ENCODE data around the gene VDAC1.
A peak's percentile ranks its signal among the peaks of the same experiment; 100 is the strongest.
"Not testable (repeated sequence)": the region's sequence is repeated elsewhere in the genome, so short reads cannot be mapped to it uniquely, and the experiment has no call there.

VDAC1 gene

GRCh38 chr5:133942614-133943474 lies 61.9 kb downstream of the VDAC1 start:
- no peak for DNase-seq

GRCh38 chr5:133941456-133942196 lies 63.1 kb downstream of the VDAC1 start:
- DNase-seq = no peak

- no peak for DNase-seq
Measured at GRCh38 chr5:133939668-133940067, 65.1 kb downstream of the VDAC1 start.

DNA sequence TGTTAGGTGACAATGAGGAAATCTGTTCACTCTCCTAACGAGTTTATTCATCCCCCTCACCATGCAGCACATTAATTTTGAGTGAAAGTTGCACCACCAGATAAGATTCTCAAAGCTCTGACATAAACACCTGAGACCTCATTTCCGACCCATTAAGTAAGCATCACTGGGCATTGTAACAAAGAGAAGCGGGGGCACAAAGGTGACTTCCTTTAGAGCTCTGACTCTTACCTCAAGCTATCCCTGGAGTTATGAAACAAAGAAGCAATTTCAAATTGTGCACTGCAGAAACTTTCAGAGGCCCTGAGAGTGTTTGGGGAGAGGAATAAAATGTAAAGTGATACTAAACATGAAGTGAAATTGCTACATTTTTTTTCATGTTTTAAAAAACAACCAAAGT lies 65.8 kb downstream of the VDAC1 start:
- DNase-seq = no peak

DNA sequence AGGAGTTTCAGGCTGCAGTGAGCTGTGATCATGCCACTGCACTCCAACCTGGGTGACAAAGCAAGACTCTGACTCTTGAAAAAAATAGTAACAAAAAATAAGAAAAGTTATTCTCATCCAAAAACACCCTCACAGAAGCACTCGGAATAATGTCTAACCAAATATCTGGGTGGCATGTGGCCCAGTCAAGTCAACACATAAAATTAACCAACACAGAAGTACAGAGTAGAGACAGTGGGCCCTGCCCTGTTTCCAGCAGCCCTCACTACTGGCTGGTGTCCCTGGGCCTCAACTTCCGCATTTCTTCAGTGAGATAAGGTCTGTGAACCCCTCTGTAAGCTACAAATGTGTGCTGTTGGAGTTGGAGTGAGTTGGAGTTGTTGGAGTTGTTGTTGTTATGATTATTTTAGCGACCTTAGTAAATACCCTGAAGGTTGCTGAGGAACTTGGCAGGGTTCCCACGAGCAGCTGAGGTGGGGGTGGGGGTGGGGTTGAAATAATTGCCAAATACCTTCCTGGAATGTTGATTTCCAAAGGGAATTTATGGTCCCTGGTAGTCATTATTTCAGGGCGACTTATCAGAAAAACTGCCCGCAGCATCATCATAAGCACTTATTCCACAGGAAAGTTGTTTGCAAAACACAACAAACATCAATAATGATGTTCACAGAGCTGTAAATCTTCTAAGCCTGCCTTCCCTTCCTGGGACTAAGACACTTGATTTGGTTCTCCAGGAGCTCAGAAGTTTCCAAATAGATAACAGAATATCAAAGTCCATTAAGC lies 66.5 kb downstream of the VDAC1 start:
- no peak for DNase-seq

- DNase-seq = not testable (repeated sequence)
Measured at GRCh38 chr5:133937628-133938027, 67.1 kb downstream of the VDAC1 start.

DNA sequence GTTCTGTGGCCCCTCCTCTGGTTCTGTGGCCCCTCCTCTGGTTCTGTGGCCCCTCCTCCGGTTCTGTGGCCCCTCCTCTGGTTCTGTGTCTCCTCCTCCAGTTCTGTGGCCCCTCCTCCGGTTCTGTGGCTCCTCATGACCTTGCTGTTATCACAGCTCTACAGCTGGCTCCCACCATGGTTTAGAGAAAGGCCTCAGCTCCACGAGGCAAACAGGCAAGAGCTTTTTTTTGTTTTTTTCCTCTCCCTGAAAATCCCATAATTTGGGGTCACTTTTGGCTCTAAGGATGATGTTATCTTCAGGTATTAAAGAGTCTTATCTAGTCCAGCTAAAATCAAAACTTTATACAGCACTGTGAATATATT lies 68.1 kb downstream of the VDAC1 start:
- no peak for DNase-seq

DNA sequence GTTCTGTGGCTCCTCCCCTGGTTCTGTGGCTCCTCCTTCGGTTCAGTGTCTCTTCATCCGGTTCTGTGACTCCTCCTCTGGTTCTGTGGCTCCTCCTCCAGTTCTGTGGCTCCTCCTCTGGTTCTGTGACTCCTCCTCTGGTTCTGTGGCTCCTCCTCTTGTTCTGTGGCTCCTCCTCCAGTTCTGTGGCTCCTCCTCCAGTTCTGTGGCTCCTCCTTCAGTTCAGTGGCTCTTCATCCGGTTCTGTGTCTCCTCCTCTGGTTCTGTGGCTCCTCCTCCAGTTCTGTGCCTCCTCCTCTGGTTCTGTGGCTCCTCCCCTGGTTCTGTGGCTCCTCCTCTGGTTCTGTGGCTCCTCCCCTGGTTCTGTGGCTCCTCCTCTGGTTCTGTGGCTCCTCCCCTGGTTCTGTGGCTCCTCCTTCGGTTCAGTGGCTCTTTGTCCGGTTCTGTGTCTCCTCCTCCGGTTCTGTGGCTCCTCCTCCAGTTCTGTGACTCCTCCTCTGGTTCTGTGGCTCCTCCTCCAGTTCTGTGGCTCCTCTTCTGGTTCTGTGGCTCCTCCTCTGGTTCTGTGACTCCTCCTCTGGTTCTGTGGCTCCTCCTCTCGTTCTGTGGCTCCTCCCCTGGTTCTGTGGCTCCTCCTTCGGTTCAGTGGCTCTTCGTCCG lies 68.7 kb downstream of the VDAC1 start:
- DNase-seq = not testable (repeated sequence)

DNA sequence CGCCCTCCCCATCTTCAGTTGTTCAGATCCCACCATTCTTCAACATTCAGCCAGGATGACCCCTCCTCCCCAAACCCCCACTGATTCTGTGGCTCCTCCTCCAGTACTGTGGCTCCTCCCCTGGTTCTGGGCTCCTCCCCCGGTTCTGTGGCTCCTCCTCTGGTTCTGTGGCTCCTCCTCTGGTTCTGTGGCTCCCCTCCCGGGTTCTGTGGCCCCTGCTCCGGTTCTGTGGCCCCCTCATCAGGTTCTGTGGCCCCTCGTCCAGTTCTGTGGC lies 69.2 kb downstream of the VDAC1 start:
- DNase-seq = no peak

- no peak for DNase-seq
Measured at GRCh38 chr5:133934822-133935666, 69.7 kb downstream of the VDAC1 start.

DNA sequence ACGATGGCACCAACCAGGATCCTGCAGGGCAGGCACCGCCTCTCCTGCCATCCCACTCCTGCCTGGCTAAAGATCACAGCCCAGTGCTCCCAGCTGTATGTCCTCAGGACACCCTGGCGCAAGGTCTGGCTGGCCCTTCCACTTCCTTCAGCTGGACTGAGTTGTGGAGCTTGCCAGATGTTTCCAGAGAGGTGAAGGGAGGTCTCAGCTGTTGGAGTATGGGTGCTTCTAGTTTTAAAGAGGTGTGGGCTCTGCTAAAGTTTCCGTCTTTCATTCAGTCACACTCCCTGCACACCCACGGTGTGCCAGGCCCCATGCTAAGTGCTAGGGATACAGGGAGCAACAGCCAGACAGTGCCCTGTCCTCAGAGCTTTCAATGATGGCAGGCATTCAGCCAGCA lies 70.5 kb downstream of the VDAC1 start:
- DNase-seq = no peak

GRCh38 chr5:133933670-133934295 lies 71.0 kb downstream of the VDAC1 start:
- DNase-seq = no peak

DNA sequence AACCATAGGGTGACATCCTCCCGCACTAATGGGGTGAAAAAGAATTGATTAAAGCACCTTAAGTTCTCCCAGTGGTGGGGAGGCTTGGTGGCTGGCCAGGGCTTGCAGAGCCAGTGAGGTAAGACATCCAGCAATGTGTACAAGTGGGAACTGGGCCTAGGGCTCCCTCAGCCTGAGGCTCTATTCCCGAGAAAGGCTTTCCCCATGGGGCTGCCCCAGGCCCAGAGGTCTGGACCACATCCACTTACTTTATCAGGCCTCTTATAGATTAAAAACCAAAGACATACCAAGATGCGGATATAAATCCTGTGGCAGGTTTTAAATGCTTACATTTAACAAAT lies 71.6 kb downstream of the VDAC1 start:
- DNase-seq = no peak

- peak in 3 of 56 donors; percentile 21 to 35 (median 22) for DNase-seq
Measured at GRCh38 chr5:133932441-133933168, 72.2 kb downstream of the VDAC1 start.

GRCh38 chr5:133931546-133931945 lies 73.2 kb downstream of the VDAC1 start:
- no peak for DNase-seq

- no peak for DNase-seq
Measured at GRCh38 chr5:133930813-133931090, 74.0 kb downstream of the VDAC1 start.

DNA sequence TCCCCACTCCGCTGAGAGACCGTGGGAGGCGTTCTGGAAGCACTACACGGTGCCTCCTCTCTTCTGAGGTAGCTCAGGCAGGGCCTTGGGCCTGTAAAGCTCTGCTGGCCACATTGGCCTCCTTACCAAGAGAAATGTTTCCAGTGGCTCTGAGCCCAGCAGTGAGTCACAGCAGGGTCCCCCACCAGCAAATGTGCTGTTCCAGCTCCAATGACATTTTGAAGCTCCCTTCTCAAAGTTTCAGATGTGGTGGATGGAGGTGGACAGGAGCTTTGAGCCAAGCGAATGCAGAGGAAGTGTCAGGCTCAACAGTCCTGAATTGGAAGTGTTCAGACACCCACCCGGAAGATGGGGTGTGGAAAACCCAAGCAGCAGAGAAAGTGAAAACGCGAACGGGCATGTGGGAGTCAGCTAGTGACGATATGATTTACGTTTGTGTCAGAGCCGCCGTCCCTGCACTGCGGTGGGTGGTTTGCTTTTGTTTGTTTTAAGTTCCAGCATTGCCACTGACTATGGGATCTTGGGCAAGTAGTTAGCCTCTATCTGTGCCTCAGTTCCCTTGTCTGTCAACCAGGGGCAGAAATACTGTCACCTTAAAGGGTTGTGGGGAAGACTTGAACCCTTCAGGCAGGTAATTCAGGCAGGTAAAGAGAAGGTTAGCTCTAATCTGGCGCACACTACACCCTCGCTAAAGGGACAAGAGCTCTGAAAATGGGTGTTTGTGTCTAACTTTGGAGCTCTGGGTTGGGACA lies 74.5 kb downstream of the VDAC1 start:
- DNase-seq = peak in 16 of 56 donors; percentile 9 to 73 (median 34)

DNA sequence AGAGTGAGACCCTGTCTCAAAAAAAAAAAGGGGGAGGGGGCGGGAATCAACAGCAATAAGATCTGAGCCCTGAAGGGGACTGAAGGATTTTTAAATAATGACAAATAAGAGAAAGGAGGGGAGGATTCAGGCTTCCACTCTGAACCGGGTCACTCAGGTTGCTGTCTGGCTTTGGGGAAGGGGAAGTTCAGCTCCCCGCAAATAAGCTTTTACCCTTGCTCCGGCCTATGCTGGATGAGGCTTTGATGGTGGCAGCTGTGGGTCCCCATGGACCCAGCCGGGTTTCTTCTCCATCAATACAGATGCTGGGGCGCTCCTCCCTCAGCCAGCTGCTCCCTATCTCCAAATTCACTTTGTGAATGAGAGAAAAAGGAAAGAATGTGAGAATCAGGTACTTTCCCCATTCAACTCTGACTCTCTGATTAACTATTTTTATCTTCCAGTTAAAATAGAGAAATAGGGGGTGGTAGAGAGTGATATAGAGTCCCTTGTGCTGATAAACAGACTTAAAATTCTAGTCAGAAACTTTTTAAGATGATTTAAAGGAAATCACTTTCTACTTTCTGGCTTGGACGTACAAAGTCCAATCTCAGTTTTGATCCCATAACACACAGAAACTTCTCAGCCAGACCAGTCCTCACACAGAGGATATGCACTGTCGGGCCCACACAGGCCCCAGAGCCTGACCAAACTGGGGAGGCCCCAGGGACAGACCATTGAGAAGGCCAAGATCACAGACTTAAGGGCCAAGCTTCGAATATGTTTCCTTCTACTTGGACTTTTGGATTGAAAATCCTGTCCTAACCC lies 76.0 kb downstream of the VDAC1 start:
- DNase-seq = no peak
